Right renal cortex interstitium (tissue), 3 donors: Measurements from ENCODE around the gene SETD7. TPM values are rescaled to one million over a fixed set of nuclear protein-coding genes. Genes with fewer than 3 reads are reported as not detected.

Experiments used
- DNase-seq, 3 donors: peaks; one replicate each; pipeline ENCODE4 v3.0.0-alpha.2; 2013; ENCODE audit warnings: low read depth in 3 of 3, low spot score in 2 of 3
- polyA plus RNA-seq, 3 donors: library from polyadenylated mRNA; unstranded; fragments of 120-200 nt; gene quantifications; one replicate each; pipeline ENCODE4 v1.2.1, GENCODE V29; 2013; ENCODE audit not compliant: insufficient read length in 3 of 3

Gene SETD7
- polyA plus RNA-seq, 3 donors, result 12.4 to 12.7 (median 12.4) TPM

- no peak for DNase-seq
Observed at GRCh38 chr4:139575072-139575471, 19.1 kb upstream of the SETD7 start.

- DNase-seq, result no peak
Observed at GRCh38 chr4:139574641-139575040, 18.6 kb upstream of the SETD7 start.

- no peak for DNase-seq
Observed at GRCh38 chr4:139568206-139568955, 12.4 kb upstream of the SETD7 start.

- no peak for DNase-seq
Observed at GRCh38 chr4:139567159-139567870, 11.3 kb upstream of the SETD7 start.

- DNase-seq, result no peak
Observed at GRCh38 chr4:139564502-139564901, 8.5 kb upstream of the SETD7 start.

GRCh38 chr4:139563515-139563914, 7.5 kb upstream of the SETD7 start:
- no peak for DNase-seq

GRCh38 chr4:139562839-139563238, 6.8 kb upstream of the SETD7 start:
- DNase-seq, result no peak

GRCh38 chr4:139562067-139562684, 6.2 kb upstream of the SETD7 start:
- no peak for DNase-seq

- no peak for DNase-seq
Observed at GRCh38 chr4:139560406-139561104, 4.5 kb upstream of the SETD7 start.

GRCh38 chr4:139559687-139560086, 3.7 kb upstream of the SETD7 start:
- no peak for DNase-seq

GRCh38 chr4:139559089-139559479, 3.1 kb upstream of the SETD7 start:
- no peak for DNase-seq

GRCh38 chr4:139558235-139559088, 2.4 kb upstream of the SETD7 start:
- DNase-seq, result no peak

- no peak for DNase-seq
Observed at GRCh38 chr4:139557556-139558110, 1.6 kb upstream of the SETD7 start.

- no peak for DNase-seq
Observed at GRCh38 chr4:139556724-139557555, 921 bp upstream of the SETD7 start.

- no peak for DNase-seq
Observed at GRCh38 chr4:139555705-139556070, 331 bp downstream of the SETD7 start.

- DNase-seq, result peak; percentile 76 to 91 (median 80)
Observed at GRCh38 chr4:139554893-139555704, 920 bp downstream of the SETD7 start.

GRCh38 chr4:139554642-139554892, 1.5 kb downstream of the SETD7 start:
- DNase-seq, result no peak

- no peak for DNase-seq
Observed at GRCh38 chr4:139553751-139554641, 2.0 kb downstream of the SETD7 start.
